ENCODE data around the gene CLDN11.

The CLDN11 gene

DNA sequence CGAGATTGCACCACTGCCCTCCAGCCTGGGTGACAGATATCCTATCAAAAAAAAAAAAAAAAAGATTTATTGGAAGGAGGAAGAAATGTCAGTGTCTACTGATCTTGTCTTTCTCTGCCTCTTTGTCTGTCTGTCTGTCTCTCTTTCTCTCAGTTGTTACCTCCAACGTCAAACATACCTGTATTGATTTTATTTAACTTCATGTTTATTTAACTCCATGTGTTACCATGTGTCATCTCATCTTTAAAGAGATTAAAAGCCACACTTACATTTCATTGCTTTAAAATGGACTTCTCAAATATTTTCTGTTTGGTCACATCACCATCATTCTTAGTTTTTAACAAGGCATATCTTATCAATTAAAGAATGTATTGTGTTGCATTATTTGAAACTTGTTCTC lies 9.4 kb downstream of the CLDN11 start:
- no peak for DNase-seq

DNA sequence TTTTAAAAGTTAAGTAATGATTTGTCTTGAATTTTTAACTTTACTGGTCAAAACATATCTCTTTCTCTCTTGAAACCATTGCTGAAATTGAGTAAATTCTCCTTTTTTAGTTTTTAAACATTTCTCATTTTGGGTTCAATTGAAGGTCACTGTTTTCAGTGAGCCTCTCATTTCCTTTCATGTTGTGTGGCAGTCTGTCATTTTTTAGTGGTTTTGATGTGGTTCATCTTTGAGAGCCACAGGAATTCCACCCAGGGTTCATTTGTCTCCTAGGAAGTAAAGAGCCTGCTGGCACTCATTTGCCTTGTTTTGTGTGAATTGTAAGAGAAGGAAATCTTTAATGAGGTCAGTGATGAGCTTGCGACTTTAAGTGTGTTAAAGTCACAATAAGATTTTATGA lies 10.4 kb downstream of the CLDN11 start:
- peak; percentile 81 for DNase-seq

DNA sequence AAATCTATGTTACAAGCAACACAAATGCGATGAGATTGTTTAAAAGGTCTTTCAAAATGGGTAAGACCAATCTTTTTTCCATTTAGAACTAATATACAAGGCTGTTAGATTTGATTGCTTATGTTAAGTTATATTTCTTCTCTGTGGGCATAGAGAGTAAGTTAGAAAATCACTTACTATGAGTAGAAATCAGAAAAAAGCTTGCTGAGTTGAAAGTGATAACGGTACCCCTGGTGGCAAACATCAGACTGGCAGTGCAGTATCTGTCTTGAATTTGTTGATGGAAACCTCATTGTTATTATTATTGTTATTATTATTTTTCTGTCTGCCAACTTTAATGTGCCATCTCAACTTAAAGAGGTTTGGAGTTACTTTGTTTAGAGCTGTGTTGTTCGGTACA lies 12.4 kb downstream of the CLDN11 start:
- DNase-seq, result no peak

DNA sequence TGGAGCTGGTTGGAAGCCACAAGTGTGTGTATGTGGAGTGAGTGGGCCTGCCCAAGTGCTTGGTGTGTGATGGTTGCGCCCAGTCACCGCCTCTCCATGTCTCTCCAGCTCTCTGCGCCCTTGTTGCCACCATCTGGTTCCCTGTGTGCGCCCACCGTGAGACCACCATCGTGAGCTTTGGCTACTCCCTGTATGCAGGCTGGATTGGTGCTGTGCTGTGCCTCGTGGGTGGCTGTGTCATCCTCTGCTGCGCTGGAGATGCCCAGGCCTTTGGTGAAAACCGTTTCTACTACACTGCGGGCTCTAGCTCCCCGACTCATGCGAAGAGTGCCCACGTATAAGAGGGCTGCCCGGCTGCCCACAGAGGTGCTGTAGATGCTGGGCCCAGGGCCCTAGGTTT lies 13.7 kb downstream of the CLDN11 start:
- DNase-seq, result no peak

DNA sequence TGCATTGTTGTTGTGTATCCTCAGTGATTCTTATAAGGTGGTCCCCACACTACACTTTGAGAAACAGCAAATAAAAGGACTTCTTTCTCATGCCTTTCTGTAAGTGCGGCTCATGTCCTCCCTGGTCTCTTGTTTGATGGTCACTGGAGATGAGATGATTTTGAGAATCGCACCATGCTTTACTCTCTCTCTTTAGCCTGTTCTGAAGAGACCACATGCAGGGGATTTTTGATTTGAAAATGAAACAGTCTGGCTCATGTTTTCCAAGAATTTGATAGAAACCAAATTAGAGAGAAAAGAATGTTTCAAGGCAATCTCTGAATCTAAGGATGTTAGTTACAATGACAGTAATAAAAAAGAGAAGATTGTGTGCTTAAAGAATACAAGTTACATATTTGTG lies 18.0 kb downstream of the CLDN11 start:
- DNase-seq, result no peak

DNA sequence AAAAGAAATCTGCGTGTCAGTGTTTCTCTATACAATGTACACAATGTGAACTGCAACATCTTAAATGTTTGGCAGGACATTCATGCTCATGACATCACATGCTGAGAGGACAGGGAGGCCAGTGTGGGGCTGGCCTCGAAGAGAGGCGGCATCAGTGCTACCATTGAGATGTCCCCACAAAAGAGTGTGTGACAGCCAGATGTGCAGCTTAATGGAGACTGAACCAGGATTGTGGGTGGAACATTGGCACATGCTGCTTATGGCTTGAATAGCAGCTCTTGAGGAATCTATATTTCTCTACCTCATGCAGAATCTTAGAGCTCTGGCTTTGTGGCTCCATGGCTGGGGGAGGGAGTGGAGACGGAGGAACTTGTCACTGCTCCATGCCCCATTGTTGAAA lies 18.5 kb downstream of the CLDN11 start:
- no peak for DNase-seq

DNA sequence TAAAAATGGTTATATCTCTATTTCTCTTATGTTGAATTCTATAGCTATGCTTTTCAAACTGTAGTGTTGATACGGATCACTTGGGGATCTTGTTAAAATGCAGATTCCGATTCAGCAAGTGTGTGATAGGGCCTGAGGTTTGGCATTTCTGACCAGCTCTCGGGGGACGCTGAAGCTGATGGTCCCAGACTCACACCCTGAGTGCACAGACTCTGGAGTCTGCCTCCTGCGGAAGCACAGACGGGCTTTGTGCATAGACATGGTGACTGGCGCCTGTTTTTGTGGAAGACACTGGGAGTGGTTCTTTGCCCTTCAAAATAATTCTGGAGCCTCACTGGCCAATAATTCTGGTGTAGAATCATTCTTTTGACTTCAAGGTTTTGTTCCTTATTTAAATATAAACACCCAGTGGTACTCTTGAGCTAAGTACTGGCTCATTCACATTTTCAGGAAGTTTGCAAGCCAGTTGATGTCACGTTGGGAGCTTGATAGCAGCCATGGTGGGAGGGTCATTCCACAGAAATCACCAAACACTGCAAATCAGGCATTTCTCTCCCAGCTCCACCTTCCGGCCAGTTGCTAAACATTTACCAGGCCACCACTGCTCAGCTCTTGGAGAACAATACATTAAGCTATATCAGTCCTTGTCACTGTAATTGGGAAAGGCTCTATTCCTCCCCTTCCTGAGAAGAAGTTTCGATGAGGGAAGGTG lies 19.2 kb downstream of the CLDN11 start:
- DNase-seq, result no peak

DNA sequence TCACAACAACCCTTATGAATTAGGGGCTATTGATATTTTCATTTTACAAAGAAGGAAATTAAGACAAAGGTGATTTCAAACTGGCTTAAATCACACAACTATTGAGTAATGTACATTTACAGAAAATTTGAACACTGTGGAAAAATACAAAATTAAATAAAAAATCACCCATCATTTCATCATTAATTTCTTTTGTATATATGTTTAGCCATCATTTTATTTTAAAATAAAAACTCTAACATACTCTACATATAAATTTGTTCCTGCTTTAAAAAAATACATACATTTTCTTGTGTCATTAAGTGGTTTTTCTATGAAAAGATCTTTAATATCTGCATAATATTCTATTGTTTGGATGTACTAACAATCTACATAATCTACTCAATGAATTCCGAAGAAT lies 20.2 kb downstream of the CLDN11 start:
- no peak for DNase-seq

DNA sequence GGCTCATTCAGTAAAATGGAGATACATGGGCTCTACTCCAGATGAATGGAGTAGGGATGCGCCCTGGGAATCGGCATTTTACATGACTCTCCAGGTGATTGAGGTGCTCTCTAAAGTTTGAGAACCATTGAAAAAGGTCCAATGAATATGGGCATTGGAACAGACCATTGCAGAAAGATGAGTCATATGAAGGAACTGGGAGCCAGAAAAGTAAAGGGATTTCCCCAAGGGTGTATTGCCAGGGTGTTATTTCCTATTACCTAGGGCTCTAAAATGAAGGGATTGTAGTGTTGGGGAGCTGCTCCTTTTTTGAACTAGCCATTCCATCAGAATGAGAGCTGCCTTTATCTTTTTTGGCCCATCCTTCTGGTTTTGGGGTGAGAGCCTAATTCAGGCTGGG lies 21.7 kb downstream of the CLDN11 start:
- DNase-seq, result no peak

DNA sequence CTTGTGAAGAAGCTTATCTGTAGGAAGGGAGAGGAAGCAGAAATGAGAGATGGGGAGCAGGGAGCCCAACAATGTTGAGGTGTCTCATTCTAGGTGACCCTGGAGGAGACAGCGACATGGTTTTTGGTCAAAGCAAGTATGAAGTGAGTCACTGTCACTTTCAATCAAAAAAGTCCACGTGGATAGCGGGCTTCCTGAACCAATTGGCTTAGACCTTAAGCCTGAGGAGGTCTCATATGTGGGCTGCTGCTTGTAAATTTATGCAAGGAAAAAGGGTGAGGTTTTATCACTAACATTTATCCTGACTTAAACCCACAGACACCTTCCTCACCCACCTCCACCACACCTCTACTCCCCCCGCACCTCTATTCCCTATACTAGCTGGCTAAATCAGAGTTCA lies 22.7 kb downstream of the CLDN11 start:
- DNase-seq, result no peak

DNA sequence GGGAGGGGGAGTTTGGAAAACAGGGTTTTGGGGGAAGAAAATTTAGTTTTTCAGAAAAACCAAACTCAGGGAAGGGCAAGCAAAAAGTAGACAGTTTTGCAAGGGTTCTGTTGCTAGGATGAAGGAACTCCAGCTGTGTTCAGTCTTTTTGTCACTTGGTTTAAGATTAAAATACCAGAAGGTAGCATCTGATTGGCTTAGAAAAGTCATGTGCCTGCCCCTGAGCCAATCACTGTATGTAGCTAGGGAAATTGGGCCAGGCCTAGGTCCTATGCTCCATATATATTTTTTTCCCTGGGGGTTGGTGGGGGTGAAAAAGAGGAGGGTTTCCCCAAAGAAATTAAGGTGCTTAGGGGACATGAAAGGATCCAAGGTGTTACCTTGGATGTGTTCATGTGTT lies 24.3 kb downstream of the CLDN11 start:
- no peak for DNase-seq

DNA sequence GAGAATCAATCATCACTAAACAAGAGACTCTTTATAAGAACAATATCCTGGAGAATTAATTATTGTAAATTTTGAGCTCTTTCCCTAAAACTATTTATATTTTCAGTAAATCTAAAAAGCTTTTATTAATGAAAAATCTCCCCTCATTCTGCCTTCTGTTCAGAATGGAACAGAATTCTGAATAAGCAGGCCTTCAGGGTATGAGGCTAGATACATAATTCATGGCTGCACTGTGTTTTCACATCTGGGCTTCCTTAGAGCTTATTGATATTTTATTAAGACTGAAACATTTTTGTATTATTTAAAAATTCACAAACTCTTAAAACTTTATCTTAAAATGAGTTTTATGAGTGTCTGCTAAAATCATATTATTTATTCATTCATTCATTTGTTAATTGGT lies 24.8 kb downstream of the CLDN11 start:
- DNase-seq, result no peak

DNA sequence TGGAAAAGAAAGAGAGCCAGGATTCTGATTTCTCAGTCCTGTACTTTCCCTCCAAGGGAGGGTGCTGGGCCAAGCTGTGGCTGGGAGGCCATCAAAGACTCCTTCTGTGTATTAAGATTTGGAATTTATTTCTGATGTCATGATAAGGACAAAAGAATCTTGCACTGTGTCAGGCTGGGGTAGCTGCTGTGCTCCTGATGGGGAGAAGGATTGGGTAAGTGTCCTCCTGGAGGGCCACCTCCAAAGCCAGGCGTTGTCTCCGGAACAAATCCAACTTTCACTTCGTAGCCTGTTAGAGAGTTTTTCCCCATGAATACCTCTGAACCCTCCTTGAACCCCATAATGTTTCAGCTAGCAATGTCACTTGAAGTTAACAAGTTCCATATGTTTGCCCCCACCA lies 29.9 kb downstream of the CLDN11 start:
- DNase-seq, result no peak

DNA sequence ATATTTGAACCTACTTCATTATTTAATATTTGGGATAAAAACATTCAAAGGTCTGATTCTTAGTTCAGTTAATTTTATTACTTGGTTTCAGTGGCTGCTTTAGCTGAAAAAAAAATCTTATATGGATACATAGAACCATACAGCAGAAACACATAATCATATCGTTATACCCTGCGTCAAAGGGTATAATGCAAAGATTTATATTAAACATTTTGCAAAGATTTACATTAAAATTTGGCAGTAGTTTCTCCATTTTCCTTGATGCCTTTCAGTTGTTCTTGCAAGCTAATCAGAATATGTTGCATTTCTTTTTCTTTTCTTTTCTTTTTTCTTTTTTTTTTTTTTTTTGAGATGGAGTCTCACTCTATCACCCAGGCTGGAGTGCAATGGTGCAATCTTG lies 31.4 kb downstream of the CLDN11 start:
- DNase-seq, result no peak

DNA sequence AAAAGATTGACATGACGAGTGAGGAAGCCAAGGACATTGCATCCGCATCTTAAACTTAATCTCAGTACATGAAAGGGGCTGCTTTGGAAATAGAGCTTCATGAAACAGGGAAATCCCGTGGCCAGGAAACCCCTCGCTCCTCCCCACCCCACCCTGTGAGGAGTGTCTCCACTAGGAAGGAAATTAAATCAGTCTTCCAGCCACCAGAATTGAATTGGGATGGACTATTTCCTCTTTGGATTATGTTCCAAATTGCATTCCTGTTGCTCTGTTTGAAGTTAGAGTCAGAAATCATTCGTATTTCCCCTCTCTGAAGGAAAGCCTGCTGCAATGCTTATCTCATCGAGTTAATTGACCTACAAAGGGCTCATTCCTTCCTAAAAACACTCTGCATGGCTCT lies 35.8 kb downstream of the CLDN11 start:
- no peak for DNase-seq

DNA sequence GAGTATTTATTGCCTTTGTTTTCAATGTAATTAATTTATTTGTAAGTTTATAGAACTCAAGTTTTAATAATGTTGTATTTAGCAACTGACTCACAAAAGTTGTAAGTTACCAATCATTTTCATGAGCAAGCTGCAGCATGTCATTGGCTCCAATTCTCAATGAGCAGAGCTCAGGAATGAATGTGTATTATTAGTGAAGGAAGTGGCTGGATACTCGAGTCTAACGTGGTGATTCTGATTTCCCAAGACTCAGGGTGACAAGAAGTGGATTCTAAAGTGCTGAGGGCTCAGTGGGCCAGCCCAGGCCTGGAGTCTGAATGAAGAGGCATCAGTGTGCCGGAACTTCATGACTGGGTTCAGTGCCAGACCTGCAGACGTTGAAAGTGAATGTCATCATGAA lies 39.6 kb downstream of the CLDN11 start:
- no peak for DNase-seq

DNA sequence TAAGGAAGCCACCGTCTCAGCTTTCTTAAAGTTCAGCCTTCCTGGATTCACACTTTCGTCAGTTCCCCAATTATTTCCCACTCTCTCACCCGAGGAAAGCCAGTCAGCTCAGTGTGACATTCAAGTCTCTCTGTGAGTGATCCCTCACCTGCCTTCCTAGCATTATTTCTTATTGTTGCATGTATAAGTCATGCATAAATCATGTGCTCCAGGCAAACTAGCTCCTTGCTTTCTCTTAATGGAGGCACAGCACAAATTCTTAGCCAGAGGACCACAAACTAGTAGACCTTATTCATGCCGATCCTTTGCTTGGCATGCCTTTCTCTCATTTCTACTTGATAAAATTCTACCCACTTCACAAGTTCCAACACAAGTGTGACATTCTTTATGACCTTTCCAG lies 44.3 kb downstream of the CLDN11 start:
- no peak for DNase-seq

DNA sequence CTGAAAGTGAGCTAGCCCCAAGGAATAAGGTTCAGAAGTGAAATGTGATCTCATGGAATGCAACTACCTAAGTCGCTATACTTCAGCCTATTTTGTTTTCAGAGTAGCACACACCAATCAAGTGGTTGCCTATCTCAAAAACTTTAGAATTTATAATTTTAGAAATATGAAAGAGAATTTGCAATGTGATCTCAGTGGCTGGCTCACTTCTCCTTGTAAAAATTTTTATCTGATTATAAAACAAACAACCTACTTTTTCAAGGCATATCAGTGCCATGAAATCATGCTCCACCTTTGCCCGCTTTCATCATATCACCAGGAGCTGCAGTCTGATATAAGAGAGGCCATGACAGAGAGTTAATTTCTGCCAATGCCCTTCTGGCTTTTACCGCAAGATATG lies 47.3 kb downstream of the CLDN11 start:
- no peak for DNase-seq

DNA sequence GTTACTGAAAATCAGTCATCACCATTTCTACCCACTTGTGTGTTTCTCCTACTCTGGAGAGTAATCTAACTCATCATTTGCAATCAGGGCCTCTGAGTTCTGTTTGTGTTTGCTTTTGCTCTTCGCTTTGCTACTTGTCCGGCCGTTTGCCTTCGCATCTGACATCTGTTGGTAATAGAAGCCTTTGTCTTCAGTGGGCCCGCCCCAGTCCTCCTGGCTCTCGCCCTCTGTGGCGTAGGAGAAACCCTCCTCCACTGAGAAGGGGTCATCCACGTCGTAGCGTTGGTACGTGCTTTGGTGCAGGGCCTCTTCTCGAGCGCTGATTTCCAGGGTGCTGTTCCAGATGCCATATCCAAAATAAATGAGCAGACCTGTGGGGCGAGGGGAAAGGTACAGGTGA lies 48.3 kb downstream of the CLDN11 start:
- DNase-seq, result no peak

DNA sequence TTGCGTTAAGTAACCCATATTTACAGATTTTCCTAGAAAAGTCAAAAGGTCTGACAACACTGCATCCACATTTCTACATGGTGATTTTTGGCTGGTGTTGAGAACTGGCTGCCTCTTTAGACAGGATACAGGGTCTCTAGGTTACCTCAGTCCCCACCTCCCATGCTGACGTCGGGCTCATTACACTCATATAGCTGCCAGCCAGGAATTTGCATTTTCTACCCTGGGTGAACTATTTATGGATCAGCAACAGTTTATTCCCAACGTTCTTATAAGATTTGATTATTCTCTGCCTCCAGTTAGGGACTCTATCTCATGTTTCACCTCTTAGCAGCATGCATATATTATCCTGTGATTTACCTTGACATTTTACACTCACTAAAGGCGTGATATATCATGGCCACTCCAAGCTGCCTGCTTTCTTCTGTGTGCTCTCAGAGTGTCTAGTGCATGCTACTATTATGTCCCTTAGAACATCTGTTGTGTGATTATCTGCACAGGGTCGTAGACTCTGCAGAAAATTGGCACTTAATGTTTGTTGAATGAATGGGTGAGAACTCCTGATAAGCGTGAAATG lies 49.0 kb downstream of the CLDN11 start:
- no peak for DNase-seq

DNA sequence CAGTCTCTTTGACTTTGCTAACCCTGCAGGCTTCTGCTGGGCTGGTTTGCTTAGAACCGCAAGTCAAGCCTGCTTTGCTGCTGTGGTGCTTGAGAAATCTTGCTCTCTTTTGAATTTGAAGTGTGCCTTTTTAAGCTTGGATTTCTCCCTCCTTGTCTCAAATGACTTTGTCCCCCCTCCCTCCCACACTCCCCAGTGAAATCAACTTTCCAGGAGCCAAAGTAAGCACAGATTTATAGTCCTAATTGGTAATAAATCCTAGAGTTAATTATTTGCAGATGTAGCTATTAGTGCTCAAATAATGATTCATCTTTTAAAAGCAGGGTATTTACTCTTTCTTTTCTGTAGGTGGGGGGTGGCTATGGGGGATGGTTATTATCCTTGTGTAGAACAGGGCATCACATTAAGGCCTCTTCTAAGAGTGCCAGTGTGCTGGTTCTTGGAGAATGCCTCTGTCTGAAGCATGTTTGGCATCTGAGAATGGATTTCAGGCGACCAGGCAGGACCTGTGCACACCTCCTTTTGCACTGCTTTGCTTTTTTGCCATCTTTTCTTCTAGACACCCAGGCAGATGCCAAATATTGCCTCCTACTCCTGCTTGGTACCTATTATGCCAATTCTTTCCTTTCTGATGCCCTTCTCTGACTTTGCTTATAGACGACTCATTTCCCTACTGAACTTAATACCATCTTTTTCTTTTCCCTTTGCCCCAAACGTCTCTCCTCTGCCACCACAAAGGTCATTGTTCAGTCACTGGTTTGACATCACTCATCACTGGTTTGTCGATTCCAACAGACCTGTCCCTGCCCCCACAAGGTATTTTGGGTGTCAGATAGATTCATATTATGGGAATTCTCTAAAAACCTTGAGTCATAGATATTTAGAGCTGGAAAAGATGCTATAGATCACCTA lies 50.7 kb downstream of the CLDN11 start:
- peak; percentile 81 for DNase-seq

DNA sequence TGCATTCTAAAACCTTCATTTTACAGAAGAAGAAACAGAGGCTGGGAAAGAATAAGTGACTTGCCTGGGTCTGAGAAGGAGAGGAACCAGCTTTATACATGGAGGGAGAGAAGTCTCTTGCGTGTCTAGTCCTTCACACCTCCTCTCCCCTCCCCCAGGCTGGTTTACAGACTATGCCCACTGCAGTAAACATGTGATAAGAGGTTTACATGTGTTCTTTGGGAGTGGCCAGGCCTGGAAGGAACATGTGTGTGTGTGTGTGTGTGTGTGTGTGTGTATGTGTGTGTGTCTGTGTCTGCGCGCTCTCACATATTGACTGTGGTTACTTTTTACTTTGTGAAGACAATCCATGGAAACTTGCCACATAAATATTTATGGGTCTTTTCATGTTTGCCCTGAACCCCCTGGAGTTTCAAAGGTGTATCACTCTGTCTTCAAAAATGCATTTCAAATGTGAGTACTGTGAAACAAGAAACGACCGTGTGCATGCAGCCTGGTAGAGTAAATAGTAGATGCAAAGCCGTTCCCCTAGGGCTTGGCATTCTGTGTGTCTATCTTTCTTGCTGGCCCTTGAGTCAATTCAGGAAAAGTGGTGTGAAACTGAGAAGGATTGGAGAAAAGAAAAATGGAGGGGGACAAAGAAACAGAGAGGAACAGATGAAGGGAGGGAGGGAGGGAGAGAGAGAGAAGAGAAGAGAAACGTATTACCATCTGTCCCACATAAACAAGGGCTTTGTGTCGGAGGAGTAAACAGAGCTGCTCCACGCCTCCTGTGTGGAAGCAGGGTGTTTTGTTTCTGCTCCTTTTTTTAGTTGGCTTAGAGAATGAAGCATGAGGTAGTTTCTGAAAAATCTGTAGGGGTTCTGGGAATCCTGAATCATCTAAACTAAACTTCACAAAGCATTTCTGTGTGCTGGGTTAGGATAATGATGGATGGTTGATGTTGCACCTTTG lies 51.7 kb downstream of the CLDN11 start:
- peak; percentile 20 for DNase-seq

DNA sequence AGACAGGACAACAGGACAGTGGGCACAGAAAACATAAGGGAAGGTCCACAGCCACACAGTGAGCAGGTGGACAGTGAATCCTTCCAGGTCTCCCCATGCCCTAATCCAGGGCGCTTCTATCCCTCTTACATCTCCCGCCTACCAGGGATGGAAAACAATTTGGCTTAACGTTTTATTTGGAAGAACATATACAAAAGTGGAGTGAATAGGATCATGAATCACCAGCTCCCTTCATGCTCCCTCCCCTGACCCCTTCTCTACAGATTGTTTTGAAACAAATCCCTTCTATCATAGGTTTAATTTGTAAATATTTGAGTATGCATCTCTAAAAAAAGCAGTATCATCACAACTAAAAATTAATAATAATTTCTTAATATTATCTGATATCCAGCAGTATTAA lies 52.5 kb downstream of the CLDN11 start:
- DNase-seq, result no peak
